ENCODE data around the gene NDUFS3. TPM values are rescaled to one million over a fixed set of nuclear protein-coding genes. Genes with fewer than 3 reads are reported as not detected.
A peak's percentile ranks its signal among the peaks of the same experiment; 100 is the strongest.

NDUFS3 gene
- total and polyA plus RNA-seq, 2 of the 13 experiments (the other 11 are each of a cell fraction or from before 2014, with no cell fraction given) = 151 to 184 TPM

DNA sequence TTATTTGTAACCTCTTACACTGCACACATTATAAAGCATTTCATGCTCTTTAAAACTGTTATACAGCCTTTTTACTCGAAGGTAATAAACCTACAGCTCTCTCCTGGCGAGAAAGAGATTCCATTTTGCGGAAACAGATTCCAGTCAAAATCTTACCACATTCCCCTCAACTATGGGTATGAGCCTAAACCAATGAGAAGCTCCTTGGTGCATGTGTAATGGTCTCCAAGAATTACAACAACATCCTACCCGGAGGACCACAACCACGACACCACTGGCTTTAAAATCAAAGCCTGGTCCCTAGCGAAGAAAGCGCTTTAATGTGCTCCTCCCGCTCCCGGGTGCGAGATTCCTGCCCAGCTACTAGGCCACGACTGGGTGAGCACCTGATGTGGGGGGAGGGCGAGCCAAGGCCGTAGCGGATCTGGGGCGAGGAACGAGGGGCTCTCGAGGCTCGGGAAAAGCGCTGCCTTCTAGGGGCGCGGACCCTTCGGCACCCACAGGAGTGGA, 26.8 kb upstream of the NDUFS3 start (continued):
- no peak; the same call in 1 of the 2 replicates for TF ChIP-seq ZSCAN9 (CRISPR knock-in tag; IDR thresholded peaks at IDR 0.05; ENCODE audit: borderline replicate concordance)
- TF ChIP-seq, protein P1, sequence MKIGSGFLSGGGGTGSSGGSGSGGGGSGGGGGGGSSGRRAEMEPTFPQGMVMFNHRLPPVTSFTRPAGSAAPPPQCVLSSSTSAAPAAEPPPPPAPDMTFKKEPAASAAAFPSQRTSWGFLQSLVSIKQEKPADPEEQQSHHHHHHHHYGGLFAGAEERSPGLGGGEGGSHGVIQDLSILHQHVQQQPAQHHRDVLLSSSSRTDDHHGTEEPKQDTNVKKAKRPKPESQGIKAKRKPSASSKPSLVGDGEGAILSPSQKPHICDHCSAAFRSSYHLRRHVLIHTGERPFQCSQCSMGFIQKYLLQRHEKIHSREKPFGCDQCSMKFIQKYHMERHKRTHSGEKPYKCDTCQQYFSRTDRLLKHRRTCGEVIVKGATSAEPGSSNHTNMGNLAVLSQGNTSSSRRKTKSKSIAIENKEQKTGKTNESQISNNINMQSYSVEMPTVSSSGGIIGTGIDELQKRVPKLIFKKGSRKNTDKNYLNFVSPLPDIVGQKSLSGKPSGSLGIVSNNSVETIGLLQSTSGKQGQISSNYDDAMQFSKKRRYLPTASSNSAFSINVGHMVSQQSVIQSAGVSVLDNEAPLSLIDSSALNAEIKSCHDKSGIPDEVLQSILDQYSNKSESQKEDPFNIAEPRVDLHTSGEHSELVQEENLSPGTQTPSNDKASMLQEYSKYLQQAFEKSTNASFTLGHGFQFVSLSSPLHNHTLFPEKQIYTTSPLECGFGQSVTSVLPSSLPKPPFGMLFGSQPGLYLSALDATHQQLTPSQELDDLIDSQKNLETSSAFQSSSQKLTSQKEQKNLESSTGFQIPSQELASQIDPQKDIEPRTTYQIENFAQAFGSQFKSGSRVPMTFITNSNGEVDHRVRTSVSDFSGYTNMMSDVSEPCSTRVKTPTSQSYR (CRISPR knock-in tag; IDR thresholded peaks at IDR 0.05; ENCODE audit: borderline replicate concordance) = peak; percentile 76; the same call in 1 of the 2 replicates
- TF ChIP-seq, protein P2, sequence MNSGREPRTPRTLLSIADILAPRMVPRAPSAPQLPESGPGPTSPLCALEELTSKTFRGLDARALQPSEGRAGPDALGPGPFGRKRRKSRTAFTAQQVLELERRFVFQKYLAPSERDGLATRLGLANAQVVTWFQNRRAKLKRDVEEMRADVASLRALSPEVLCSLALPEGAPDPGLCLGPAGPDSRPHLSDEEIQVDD (CRISPR knock-in tag; IDR thresholded peaks at IDR 0.05; ENCODE audit: borderline replicate concordance) = no peak
- TF ChIP-seq TSC22D2 (CRISPR knock-in tag; IDR thresholded peaks at IDR 0.05; ENCODE audit: borderline replicate concordance) = peak; percentile 7; the same call in 1 of the 2 replicates
- TF ChIP-seq, protein P3, sequence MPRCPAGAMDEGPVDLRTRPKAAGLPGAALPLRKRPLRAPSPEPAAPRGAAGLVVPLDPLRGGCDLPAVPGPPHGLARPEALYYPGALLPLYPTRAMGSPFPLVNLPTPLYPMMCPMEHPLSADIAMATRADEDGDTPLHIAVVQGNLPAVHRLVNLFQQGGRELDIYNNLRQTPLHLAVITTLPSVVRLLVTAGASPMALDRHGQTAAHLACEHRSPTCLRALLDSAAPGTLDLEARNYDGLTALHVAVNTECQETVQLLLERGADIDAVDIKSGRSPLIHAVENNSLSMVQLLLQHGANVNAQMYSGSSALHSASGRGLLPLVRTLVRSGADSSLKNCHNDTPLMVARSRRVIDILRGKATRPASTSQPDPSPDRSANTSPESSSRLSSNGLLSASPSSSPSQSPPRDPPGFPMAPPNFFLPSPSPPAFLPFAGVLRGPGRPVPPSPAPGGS (CRISPR knock-in tag; IDR thresholded peaks at IDR 0.05) = 0 out of 2 replicates have a peak, but pooled peaks have one; percentile 16
- no peak for TF ChIP-seq GABPA (IDR thresholded peaks at IDR 0.05; ENCODE audit: low read depth, low read length)
- 0 out of 2 replicates have a peak, but pooled peaks have one; percentile 7 for TF ChIP-seq GABPA (CRISPR knock-in tag; IDR thresholded peaks at IDR 0.05; ENCODE audit: low read depth)
- TF ChIP-seq ZNF672 (CRISPR knock-in tag; IDR thresholded peaks at IDR 0.05) = no peak
- 0 out of 2 replicates have a peak, but pooled peaks have one; percentile 66 for TF ChIP-seq ZNF619 (CRISPR knock-in tag; IDR thresholded peaks at IDR 0.05)
- TF ChIP-seq HDAC2 (CRISPR knock-in tag; IDR thresholded peaks at IDR 0.05) = 0 out of 2 replicates have a peak, but pooled peaks have one; percentile 52
- TF ChIP-seq, protein P4, sequence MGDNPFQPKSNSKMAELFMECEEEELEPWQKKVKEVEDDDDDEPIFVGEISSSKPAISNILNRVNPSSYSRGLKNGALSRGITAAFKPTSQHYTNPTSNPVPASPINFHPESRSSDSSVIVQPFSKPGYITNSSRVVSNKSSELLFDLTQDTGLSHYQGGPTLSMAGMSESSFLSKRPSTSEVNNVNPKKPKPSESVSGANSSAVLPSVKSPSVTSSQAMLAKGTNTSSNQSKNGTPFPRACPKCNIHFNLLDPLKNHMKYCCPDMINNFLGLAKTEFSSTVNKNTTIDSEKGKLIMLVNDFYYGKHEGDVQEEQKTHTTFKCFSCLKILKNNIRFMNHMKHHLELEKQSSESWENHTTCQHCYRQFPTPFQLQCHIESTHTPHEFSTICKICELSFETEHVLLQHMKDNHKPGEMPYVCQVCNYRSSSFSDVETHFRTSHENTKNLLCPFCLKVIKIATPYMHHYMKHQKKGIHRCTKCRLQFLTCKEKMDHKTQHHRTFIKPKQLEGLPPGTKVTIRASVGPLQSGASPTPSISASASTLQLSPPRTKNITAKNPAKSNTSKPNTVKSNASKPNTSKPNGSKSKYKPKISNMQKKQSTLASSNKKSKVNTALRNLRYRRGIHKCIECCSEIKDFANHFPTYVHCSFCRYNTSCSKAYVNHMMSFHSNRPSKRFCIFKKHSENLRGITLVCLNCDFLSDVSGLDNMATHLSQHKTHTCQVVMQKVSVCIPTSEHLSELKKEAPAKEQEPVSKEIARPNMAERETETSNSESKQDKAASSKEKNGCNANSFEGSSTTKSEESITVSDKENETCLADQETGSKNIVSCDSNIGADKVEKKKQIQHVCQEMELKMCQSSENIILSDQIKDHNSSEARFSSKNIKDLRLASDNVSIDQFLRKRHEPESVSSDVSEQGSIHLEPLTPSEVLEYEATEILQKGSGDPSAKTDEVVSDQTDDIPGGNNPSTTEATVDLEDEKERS (CRISPR knock-in tag; IDR thresholded peaks at IDR 0.05) = peak; percentile 82; the same call in 1 of the 2 replicates
- TF ChIP-seq, protein P5, sequence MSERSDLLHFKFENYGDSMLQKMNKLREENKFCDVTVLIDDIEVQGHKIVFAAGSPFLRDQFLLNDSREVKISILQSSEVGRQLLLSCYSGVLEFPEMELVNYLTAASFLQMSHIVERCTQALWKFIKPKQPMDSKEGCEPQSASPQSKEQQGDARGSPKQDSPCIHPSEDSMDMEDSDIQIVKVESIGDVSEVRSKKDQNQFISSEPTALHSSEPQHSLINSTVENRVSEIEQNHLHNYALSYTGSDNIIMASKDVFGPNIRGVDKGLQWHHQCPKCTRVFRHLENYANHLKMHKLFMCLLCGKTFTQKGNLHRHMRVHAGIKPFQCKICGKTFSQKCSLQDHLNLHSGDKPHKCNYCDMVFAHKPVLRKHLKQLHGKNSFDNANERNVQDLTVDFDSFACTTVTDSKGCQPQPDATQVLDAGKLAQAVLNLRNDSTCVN (CRISPR knock-in tag; IDR thresholded peaks at IDR 0.05; ENCODE audit: borderline replicate concordance) = peak; percentile 61; the same call in 1 of the 2 replicates
- 0 out of 2 replicates have a peak, but pooled peaks have one; percentile 13 for TF ChIP-seq ZNF724P (CRISPR knock-in tag; IDR thresholded peaks at IDR 0.05; ENCODE audit: borderline replicate concordance)
- no peak for TF ChIP-seq ZNF446 (CRISPR knock-in tag; IDR thresholded peaks at IDR 0.05)
- TF ChIP-seq, protein P6, sequence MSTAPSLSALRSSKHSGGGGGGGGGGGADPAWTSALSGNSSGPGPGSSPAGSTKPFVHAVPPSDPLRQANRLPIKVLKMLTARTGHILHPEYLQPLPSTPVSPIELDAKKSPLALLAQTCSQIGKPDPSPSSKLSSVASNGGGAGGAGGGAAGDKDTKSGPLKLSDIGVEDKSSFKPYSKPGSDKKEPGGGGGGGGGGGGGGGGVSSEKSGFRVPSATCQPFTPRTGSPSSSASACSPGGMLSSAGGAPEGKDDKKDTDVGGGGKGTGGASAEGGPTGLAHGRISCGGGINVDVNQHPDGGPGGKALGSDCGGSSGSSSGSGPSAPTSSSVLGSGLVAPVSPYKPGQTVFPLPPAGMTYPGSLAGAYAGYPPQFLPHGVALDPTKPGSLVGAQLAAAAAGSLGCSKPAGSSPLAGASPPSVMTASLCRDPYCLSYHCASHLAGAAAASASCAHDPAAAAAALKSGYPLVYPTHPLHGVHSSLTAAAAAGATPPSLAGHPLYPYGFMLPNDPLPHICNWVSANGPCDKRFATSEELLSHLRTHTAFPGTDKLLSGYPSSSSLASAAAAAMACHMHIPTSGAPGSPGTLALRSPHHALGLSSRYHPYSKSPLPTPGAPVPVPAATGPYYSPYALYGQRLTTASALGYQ (CRISPR knock-in tag; IDR thresholded peaks at IDR 0.05) = 0 out of 2 replicates have a peak, but pooled peaks have one; percentile 49
- TF ChIP-seq, protein P7, sequence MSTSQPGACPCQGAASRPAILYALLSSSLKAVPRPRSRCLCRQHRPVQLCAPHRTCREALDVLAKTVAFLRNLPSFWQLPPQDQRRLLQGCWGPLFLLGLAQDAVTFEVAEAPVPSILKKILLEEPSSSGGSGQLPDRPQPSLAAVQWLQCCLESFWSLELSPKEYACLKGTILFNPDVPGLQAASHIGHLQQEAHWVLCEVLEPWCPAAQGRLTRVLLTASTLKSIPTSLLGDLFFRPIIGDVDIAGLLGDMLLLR (CRISPR knock-in tag; IDR thresholded peaks at IDR 0.05) = no peak
- TF ChIP-seq ZSCAN12 (CRISPR knock-in tag; IDR thresholded peaks at IDR 0.05) = no peak

All from HepG2 (cell line).